GM12874 (cell line): ENCODE data around the gene FBXW12.

Experiments used
- CTCF ChIP-seq: IDR thresholded peaks from 2 replicates; pipeline ENCODE4 v1.5.1; 2011; ENCODE audit warnings: low read depth, mild to moderate bottlenecking, control low read depth, low read length, moderate library complexity; ENCODE audit not compliant: insufficient read depth

The FBXW12 gene

GRCh38 chr3:48411606-48412374 lies 39.8 kb downstream of the FBXW12 start:
- TF ChIP-seq CTCF, result no peak

GRCh38 chr3:48412375-48413001 lies 40.5 kb downstream of the FBXW12 start:
- no peak for TF ChIP-seq CTCF

- no peak for TF ChIP-seq CTCF
Measured at GRCh38 chr3:48413086-48413485, 41.1 kb downstream of the FBXW12 start.

GRCh38 chr3:48413611-48414010 lies 41.6 kb downstream of the FBXW12 start:
- TF ChIP-seq CTCF, result no peak

GRCh38 chr3:48414376-48415250 lies 42.6 kb downstream of the FBXW12 start:
- no peak for TF ChIP-seq CTCF

- no peak for TF ChIP-seq CTCF
Measured at GRCh38 chr3:48415251-48415953, 43.4 kb downstream of the FBXW12 start.
